HG03442 (cell line): Measurements from ENCODE around the gene CNGA3.

Experiments
- ATAC-seq: cut with Tn5 transposase; IDR thresholded peaks from one replicate; pipeline ENCODE4 v1.9.1; 2021; ENCODE audit warnings: mild to moderate bottlenecking, moderate library complexity; ENCODE audit not compliant: unreplicated experiment

The CNGA3 gene

DNA sequence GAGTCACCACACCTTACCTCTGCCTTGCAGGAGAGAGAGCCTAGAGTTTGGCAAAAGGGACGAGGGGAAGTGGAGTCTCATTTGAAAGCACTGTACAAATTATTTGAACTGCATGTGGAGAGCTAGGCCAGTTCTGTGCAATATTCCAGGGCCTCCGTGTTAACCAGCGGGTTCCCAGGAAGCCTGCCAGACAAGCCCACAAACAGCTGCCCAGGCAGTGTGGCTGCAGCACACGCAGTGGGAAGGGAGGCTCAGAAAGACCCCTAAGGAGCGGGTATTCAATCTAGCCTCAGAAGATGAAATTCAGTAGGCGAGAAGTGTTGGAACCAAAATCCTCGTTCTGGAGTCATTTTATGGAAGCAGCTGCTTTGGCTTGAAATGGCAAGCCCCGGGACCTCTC, 30.7 kb downstream of the CNGA3 start:
- ATAC-seq = no peak

DNA sequence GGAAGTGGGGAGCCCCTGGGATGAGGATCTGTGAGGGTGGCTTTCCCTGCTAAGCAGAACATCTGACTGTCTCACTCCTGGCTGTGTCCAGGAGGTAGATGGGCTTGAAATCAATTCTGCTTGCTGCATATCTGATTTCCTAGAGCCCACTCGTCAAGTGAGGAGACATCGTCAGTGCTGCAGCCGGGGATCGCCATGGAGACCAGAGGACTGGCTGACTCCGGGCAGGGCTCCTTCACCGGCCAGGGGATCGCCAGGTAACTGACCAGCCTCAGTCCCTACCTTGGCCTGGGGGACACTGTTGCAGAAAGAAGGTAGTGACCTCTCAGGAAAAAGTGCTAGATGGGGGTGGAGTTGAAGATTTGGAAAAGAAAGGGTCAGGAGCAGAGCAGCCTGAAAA, 31.3 kb downstream of the CNGA3 start:
- no peak for ATAC-seq

DNA sequence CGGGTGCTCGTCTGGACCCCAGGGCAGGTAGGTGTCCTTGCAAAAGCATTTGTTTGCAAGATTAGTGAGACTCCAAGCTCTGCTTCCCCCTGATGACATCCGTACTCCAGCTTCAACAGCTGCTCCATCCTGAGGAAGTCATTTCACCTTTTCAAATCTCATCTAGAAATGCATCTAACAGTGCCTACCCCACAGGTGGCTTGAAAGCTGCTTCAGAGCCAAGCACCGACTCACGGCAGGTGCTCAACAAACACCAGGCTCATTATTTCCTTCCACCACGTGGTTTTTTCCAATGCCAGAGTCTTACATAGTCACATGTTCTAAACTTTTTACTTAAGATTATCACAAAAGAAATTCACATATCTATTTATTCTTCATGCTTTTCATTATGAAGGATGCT, 31.9 kb downstream of the CNGA3 start:
- no peak for ATAC-seq

DNA sequence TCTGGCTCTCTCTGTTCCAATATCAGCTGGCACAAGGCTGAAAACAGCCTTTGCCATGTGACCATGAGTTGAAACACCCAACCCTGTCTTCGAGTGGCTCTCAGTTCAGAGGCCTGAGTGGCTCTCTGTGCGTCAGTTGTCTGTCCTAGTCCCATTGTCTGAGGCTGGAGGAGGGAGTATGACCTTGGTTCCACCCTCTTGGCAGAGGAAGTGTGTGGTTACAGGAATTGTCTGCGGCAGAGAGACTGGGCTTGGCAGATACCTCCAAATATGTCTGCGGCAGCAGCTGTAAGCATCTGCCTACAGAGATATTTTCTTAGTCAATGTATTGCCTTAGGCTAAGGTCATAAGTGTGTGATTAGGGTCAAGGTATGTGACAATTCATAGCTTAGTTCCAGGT, 32.6 kb downstream of the CNGA3 start:
- no peak for ATAC-seq

DNA sequence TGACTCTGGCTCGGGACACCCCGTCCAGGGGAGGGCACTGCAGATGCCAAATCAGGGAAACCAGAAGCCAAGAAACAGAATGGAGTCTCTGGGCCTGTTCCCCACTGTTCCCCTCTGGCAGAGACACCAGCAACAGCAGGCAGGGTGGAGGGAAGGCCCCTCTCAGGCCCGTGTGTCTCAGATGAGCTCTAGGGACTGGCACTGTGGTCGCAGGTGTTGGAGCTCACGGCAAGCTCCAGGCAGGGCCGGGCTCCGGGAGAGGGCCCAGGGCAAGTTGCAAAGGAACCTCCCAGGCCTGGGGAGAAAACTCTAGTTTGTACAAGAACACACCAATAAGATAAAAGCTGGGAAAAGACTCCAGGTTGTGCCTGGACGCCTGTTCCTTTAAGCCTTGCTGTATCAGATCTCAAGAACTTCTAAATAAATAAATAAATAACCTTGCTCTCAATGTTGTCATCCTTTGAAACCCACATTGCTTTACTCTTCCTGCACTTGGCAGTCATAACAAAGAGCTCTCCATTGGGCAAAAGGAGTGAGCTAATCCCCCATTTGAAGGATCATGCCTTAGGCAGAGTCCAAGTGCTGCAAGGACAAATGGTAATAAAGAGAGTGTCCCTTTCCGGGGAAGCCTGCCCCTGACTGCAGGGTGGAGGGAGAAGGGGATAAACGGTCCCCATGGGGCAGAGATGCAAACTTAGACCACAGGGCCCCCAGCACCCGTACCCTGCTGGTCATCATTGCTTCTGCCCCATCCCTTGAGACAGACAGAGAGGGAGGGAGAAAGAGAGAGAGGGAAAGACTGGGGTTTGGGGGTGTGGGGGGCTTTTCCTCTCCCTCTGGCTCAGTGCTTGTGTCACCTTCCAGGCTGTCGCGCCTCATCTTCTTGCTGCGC, 33.3 kb downstream of the CNGA3 start:
- no peak for ATAC-seq

DNA sequence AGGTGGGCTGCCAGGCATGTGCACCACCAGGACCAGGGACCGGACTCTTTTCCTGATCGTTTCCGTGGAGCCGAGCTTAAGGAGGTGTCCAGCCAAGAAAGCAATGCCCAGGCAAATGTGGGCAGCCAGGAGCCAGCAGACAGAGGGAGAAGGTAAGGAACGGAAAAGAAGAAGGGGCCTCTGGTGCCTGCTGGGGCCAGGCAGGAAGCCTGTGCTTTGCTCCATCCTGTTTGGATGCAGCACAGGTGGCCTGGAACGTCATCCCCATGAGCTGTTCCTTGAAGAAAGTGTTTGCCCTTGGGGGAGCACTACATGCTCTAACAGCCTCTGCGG, 33.9 kb downstream of the CNGA3 start:
- ATAC-seq = no peak

DNA sequence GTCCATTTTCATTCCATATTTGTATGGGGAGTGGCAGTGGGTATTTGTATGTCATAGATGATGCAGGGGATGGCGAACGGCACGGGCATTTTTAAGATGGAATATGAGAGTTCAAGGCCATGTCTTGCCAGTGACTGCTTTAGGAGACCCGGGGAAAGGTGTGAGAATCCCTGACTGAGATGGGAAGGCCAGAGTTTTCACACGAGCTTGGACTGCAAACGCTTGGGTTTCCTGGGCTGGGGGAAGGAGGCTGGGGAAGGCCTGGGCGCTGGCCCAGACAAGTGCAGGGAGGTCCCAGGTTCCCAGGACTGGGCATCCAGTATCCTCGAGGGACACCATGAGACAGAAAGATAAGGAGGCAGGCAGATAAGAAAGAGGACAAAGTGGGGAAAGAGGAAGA, 35.2 kb downstream of the CNGA3 start:
- no peak for ATAC-seq

DNA sequence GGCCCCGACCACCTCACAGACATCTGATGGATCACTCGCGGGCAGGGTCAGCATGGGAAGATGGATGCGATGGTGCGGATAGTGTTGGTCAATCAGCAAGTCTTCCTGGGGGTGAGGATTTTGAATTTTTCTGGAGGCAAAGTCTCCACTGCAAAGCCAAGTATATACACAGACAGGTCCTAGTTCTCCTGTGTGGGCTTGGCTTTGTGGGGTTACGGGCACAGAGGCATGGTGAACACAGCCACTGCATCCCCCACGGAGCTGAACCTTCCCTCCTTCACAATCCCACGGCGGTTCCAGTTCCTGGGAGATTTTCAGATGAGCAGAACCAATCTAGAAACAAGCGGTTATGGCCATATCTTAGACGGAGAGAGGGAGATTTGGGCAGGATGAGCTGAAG, 35.8 kb downstream of the CNGA3 start:
- ATAC-seq = no peak

DNA sequence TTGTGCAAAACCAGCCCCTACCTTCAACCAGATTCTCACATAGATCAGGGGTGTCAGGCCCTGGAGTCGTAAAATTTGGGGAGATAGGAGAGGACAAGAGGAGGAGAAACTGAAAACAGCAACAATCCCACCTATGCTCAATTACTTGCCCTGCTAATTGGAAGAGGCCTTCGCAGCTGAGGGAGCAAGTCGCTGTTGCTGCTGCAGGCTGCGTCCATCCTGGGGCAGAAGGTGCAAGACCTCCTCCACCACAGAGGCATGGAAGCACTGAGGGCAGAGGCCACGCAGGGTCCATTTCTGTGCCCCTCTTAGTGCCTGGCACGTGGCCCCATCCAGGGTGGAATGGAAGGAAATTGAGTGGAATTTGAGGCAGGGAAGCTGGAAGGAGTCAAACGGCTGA, 36.5 kb downstream of the CNGA3 start:
- no peak for ATAC-seq

DNA sequence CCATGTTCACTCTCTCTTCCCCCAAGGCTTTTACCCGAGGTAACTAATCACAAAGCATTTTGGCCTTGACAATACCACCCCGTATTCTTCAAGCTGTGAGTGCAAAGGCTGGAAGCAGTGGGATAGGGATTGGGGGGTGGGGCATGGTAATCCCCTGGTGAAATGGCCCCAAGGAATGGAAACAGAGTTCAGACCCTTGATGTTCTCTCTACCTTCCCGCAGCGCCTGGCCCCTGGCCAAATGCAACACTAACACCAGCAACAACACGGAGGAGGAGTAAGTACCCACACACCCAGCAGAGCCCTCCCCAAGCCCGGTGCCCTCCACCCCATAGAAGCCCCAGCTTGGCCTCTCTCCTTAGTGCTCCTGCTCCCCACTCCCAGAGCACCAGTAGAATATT, 36.9 kb downstream of the CNGA3 start:
- no peak for ATAC-seq

DNA sequence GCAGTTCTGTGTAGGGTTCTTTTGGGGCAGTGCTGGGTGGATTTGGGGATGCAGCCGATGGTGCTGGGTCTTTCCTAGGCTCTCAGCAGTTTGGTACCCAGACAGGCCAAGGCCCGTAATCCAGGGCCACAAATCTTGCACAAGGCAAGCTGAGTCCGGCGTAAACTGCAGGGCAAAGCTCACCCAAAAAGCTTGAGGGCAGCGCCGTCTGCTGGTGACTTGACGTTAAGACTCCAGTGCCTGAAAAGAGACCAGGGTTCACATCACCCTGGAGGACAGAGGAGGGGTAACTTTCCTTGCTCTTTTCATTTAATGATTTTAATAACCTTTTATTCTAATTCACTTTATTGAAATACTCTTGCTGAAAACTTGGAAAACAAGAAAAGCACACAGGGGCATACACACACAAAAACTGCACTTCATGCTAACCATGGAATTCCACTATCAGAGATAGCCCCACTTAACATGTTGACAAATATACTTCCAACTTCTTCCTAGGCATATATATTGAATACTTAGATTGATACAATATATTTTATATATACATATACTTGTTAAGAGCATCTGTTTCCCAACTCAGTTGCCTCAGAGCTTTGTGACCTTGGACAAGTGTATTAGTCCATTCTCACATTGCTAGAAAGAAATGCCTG, 38.9 kb downstream of the CNGA3 start:
- ATAC-seq = peak; percentile 60

DNA sequence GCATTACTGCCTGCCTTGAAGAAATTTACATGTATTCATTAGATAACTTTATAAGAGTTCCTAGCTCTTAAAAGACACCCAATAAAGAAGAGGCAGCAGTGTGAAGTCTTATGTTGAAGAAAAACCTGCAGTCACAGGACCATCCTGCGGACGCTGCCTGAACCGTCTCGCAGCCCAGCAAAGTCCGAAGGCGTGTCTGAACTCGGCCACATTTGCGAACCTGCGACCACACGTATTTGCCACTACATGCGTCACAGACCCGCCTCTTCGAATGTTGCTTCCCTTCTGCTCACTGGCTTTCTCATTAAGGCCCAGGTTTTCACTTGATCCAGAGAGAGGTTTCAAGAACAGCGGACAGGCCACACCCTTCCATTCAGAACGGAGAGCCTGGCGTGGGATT, 41.2 kb downstream of the CNGA3 start:
- no peak for ATAC-seq

DNA sequence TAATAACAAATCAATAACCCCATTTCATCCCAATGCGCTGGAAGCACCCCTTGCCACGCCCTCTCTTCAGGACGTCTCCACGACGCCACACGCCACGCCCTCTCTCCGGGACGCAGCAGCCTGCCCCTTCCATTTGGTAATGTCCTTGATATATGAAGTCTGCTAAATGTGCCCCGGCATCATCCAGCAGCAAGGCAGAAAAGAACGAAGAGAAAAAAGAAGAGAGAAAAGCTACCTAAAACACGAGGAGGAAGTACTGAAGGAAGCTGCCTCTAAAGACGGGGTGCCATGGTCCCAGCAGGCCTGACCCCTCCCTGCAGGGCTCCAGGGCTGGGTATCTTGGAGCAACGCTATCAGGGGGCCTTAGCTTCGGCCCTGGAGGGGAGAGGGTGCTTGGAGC, 41.8 kb downstream of the CNGA3 start:
- ATAC-seq = no peak

DNA sequence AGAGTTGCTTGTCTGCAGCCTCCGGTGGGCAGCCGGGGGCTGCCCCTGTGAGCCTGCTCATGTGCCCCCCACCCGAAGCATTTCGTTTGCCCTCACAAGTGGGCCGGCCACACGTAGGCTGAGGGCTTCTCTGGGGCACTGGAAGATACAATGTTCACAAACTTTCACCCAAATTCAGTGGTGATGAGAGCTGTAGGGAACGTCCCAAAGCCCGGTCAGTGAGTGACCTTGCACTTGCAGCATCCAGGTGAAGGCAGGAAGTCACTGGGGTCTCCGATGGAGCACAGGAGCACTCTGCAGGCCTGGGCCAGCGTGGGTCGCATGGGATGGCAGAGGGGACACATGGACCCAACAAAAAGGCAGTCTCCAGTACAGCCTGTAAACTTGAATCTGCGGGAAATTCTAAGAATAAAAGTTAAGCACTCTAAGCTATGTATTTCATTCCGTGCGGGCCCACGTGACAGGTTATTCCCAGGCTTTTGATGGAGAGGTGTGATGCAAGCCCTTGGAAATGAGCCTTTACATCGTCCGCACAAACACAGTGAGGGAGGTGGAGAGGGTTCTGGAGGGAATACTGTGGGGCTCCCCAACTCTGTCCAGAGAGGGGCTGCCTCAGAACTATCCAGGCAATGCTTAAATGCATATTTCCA, 42.5 kb downstream of the CNGA3 start:
- no peak for ATAC-seq

DNA sequence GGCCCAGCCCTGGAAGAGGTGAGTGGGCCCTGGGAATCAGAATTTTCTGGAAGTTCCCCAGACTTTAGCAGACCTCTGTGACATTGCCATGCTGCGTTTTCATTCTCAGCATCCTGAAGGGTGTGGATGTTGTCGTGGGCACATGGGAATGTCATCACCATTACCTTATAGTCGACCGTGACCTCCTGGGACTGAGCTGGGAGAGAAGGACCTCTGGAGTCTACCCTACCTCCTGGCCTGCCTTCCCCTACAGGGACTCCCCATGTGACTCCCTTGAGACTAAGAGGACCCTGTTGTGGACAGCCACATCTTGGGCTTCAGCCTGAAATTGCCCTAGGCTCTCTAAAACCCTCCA, 43.0 kb downstream of the CNGA3 start:
- ATAC-seq = no peak

DNA sequence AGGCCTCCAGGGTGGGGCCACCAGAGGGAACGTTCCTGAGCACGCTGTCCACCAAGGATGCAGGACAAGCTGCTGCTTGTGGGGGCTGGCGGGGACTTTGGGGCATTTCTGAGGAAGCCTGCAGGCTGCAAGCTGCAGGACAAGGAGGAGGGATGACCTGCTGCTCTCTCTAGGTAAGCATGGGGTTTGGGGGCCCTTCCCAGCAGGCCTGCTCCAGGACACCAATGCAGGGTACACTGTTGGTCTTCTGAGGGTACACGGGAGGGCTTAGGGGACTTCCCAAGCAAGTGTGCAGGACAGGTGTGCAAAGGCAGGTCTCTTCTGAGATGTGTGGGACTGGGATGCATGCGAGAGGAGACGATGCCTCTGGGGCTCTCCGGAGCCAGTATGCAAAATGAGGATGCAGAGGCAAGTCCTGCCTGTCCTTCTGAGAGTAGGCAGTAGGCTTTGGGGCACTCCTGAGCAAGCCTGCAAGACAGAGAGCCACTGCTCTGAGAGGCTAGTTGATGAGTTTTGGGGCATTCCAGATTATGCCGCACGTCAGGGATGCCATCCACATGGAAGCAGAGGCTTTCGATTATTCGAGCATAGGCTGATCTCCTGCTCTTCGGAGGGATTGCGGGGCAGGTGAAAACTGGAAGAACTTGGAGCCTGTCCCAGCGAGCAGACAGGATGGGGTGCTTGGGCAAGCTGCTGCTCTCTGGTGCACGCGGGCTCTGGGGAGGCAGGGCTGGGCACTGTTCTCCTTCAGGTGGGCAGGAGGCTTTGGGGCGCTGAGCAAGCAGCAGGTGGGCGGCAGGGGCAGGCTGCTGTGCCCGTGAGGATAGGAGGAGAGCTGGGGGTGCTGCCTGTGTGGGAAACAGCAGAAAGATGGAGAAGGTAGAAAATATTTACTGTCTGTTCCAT, 44.6 kb downstream of the CNGA3 start:
- ATAC-seq = no peak

DNA sequence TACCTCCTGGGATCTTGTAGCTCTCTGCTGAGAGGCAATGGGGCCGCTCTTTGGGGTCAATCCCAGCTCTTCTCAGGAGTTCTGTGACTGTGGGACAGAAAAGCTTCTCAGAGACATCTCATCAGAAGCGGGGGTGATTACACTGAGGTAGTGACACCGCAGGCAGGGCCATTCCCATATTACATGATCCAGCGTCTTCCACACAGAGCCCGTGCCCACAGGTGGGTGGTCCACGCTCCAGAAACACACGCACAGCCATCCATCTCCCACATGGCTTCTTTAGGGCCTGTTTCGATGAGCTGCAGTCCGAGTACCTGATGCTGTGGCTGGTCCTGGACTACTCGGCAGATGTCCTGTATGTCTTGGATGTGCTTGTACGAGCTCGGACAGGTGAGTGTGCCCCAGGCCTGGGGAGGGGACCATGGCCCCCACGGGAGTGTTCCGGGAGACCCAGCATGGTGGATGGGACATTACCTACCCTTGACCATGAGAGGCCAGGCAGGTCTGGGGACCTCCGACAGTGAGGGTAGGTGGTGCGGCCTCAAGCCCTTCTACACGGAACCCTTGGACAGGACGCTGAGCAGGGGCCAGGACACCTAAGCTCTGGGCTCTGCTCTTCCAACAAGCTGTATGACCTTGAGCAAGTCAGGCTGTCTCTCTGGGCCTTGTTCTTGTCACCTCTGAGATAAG, 45.5 kb downstream of the CNGA3 start:
- ATAC-seq = no peak

DNA sequence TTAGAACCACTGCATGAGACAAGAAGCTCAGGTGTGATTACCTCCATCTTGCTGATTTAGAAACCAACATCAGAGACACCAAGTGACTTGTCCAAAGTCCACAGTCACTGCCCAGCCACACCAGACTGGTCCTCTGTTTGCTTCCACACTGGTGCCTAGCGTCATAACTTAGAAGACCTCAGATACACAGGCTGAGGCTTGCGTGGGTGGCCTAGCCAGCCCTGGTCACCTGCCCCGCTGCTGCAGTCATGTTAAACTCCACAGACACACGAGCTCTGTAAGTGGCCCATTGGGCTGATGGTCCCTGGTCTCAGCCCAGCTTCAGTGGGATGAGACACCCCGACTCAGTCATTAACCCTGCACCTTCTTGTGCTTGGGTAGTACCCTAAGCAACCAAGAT, 47.1 kb downstream of the CNGA3 start:
- ATAC-seq = no peak

DNA sequence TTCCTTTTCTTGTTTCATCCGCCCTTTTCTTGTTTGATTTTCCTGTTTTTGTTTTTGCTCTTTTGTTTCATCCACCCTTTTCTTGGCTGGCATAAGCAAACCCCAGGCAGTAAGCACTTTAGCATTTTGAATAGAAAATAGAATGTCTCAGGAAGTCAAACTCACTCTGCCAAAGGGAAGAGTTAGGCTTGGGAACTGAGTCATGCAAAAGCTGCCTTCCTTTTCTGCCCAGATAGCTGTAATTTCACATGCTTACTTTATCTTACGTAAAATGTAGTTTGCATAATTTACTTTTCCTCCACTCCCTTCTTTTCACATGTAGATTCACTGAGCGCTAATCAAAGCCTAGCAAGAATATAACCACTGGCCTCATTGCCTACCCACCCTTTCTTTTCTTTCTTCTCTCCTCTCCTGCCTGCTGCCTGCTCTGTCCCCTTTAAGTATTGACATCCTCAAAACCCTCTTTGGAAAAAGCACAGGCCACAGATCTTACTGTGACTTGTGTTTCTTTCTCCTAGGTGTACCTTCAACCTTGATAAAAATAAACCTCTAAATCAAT, 48.4 kb downstream of the CNGA3 start:
- ATAC-seq = no peak

DNA sequence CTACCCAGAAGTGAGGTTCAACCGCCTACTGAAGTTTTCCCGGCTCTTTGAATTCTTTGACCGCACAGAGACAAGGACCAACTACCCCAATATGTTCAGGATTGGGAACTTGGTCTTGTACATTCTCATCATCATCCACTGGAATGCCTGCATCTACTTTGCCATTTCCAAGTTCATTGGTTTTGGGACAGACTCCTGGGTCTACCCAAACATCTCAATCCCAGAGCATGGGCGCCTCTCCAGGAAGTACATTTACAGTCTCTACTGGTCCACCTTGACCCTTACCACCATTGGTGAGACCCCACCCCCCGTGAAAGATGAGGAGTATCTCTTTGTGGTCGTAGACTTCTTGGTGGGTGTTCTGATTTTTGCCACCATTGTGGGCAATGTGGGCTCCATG, 49.7 kb downstream of the CNGA3 start:
- ATAC-seq = no peak
